ENCODE results near the gene ZNF432.
A peak's percentile ranks its signal among the peaks of the same experiment; 100 is the strongest.
"Not testable (repeated sequence)": the region's sequence is repeated elsewhere in the genome, so short reads cannot be mapped to it uniquely, and the experiment has no call there.

The ZNF432 gene

DNA sequence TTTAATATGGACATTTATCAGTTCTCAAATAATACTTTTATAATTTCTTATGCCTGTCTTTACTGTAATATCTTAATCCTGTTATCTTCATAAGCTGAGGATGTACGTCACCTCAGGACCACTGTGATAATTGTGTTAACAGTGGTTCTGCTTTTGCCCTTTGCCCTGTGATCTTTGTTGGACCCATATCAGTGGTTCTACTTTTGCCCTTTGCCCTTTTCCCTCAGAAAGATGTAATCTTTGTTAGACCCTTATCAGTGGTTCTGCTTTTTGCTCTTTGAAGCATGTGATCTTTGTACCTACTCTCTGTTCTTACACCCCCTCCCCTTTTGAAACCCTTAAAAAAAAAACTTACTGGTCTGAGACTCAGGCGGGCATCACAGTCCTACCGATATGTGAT is 7.8 kb upstream of the ZNF432 start:
- H3K36me3 ChIP-seq (ENCODE audit: control insufficient read depth in 1 of 2, insufficient read depth in 2 of 2, low read length in 2 of 2); H3K4me1 ChIP-seq (ENCODE audit: control insufficient read depth in 1 of 2, insufficient read depth in 2 of 2, low read length in 2 of 2): not testable (repeated sequence)
- peaks cover 45 to 61% of the 10 kb centered on the region in 2 donors for H3K9me3 ChIP-seq (ENCODE audit: control insufficient read depth in 1 of 2, low read length in 2 of 2)

GRCh38 chr19:52051736-52052135 is 3.1 kb upstream of the ZNF432 start:
- not testable (repeated sequence) for H3K9ac ChIP-seq (ENCODE audit: low read depth in 1 of 2, low read length in 2 of 2); H3K27ac ChIP-seq (ENCODE audit: low read depth, low read length); H3K36me3 ChIP-seq (ENCODE audit: control insufficient read depth in 1 of 2, insufficient read depth in 2 of 2, low read length in 2 of 2); H3K4me1 ChIP-seq (ENCODE audit: control insufficient read depth in 1 of 2, insufficient read depth in 2 of 2, low read length in 2 of 2); H3K4me3 ChIP-seq (ENCODE audit: low read depth in 1 of 2, low read length in 2 of 2); H3K27me3 ChIP-seq (ENCODE audit: control insufficient read depth in 1 of 2, insufficient read depth in 2 of 2, low read length in 2 of 2)
- H3K9me3 ChIP-seq (ENCODE audit: control insufficient read depth in 1 of 2, low read length in 2 of 2): peaks cover 20 to 33% of the 10 kb centered on the region in 2 donors

More for the DNA sequence above, 7.8 kb upstream of the ZNF432 start:
- H3K27ac ChIP-seq (ENCODE audit: low read depth, low read length); H3K27me3 ChIP-seq (ENCODE audit: control insufficient read depth in 1 of 2, insufficient read depth in 2 of 2, low read length in 2 of 2); H3K9ac ChIP-seq (ENCODE audit: low read depth in 1 of 2, low read length in 2 of 2); H3K4me3 ChIP-seq (ENCODE audit: low read depth in 1 of 2, low read length in 2 of 2): not testable (repeated sequence)

GRCh38 chr19:52039169-52039568 is 9.5 kb downstream of the ZNF432 start:
- H3K4me1 ChIP-seq (ENCODE audit: control insufficient read depth in 1 of 2, insufficient read depth in 2 of 2, low read length in 2 of 2): no peaks in the 10 kb centered on the region
- peak overlapping the region in 1 of 2 donors; percentile 3 for H3K4me3 ChIP-seq (ENCODE audit: low read depth in 1 of 2, low read length in 2 of 2)
- H3K27me3 ChIP-seq (ENCODE audit: control insufficient read depth in 1 of 2, insufficient read depth in 2 of 2, low read length in 2 of 2): no peaks in the 10 kb centered on the region
- H3K9me3 ChIP-seq (ENCODE audit: control insufficient read depth in 1 of 2, low read length in 2 of 2): peaks cover 61 to 72% of the 10 kb centered on the region in 2 donors
- H3K27ac ChIP-seq (ENCODE audit: low read depth, low read length): no peak overlapping the region
- no peak overlapping the region for H3K9ac ChIP-seq (ENCODE audit: low read depth in 1 of 2, low read length in 2 of 2)
- peaks cover 68 to 85% of the 10 kb centered on the region in 2 donors for H3K36me3 ChIP-seq (ENCODE audit: control insufficient read depth in 1 of 2, insufficient read depth in 2 of 2, low read length in 2 of 2)

DNA sequence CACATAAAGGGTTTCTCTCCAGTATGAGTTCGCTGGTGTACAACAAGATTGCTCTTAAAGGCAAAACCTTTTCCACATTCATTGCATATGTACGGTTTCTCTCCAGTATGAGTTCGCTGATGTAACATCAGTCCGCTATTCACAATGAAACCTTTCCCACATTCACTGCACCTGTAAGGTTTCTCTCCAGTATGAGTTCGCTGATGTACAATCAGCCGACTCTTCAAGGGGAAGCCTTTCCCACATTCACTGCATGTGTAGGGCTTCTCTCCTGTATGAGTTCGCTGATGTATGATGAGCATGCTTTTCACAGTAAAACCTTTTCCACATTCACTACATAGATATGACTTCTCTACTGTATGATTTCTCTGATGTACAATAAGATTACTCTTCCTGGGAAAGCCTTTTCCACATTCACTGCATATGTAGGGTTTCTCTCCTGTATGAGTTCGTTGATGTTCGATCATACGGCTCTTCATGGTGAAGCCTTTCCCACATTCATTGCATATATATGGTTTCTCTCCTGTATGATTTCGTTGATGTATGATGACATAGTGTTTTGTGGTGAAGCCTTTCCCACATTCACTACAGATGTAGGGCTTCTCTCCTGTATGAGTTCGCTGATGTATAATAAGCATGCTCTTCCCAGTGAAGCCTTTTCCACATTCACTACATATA is 14.4 kb downstream of the ZNF432 start:
- Histone ChIP-seq H3K27me3 (ENCODE audit: control insufficient read depth in 1 of 2, insufficient read depth in 2 of 2, low read length in 2 of 2) (no peaks in the 10 kb centered on the region), H3K4me1 (ENCODE audit: control insufficient read depth in 1 of 2, insufficient read depth in 2 of 2, low read length in 2 of 2) (peaks cover 0 to under 1% of the 10 kb centered on the region in 2 donors), H3K9ac (ENCODE audit: low read depth in 1 of 2, low read length in 2 of 2) (no peak overlapping the region), H3K4me3 (ENCODE audit: low read depth in 1 of 2, low read length in 2 of 2) (peak overlapping the region; percentile 20 to 40), H3K36me3 (ENCODE audit: control insufficient read depth in 1 of 2, insufficient read depth in 2 of 2, low read length in 2 of 2) (peaks cover 55 to 58% of the 10 kb centered on the region in 2 donors), H3K9me3 (ENCODE audit: control insufficient read depth in 1 of 2, low read length in 2 of 2) (peaks cover 69 to 90% of the 10 kb centered on the region in 2 donors), H3K27ac (ENCODE audit: low read depth, low read length) (no peak overlapping the region)

GRCh38 chr19:52028780-52029123 is 19.9 kb downstream of the ZNF432 start:
- H3K27ac ChIP-seq (ENCODE audit: low read depth, low read length): peak overlapping the region; percentile 91
- H3K27me3 ChIP-seq (ENCODE audit: control insufficient read depth in 1 of 2, insufficient read depth in 2 of 2, low read length in 2 of 2): no peaks in the 10 kb centered on the region
- peaks cover 9 to 12% of the 10 kb centered on the region in 2 donors for H3K4me1 ChIP-seq (ENCODE audit: control insufficient read depth in 1 of 2, insufficient read depth in 2 of 2, low read length in 2 of 2)
- peaks cover 26% of the 10 kb centered on the region in 2 donors for H3K36me3 ChIP-seq (ENCODE audit: control insufficient read depth in 1 of 2, insufficient read depth in 2 of 2, low read length in 2 of 2)
- H3K9ac ChIP-seq (ENCODE audit: low read depth in 1 of 2, low read length in 2 of 2): peak overlapping the region; percentile 79 to 94
- peaks cover 38 to 68% of the 10 kb centered on the region in 2 donors for H3K9me3 ChIP-seq (ENCODE audit: control insufficient read depth in 1 of 2, low read length in 2 of 2)
- peak overlapping the region; percentile 80 to 97 for H3K4me3 ChIP-seq (ENCODE audit: low read depth in 1 of 2, low read length in 2 of 2)

- H3K9ac ChIP-seq (ENCODE audit: low read depth in 1 of 2, low read length in 2 of 2): peak within 1 kb of the TSS; percentile 79 to 94
- H3K9me3 ChIP-seq (ENCODE audit: control insufficient read depth in 1 of 2, low read length in 2 of 2): peaks cover 37 to 68% of the 10 kb centered on the region in 2 donors
Observed at GRCh38 chr19:52028027-52028779, 20.4 kb downstream of the ZNF432 start, which contains the start of gene ZNF614. TSS of gene ZNF614 (minus strand) at chr19:52028379. CDS start at chr19:52025745, 2,634 bp downstream.

GRCh38 chr19:52026255-52026990 is 22.2 kb downstream of the ZNF432 start:
- not testable (repeated sequence) for H3K27me3 ChIP-seq (ENCODE audit: control insufficient read depth in 1 of 2, insufficient read depth in 2 of 2, low read length in 2 of 2); H3K4me3 ChIP-seq (ENCODE audit: low read depth in 1 of 2, low read length in 2 of 2); H3K9ac ChIP-seq (ENCODE audit: low read depth in 1 of 2, low read length in 2 of 2); H3K27ac ChIP-seq (ENCODE audit: low read depth, low read length)
- peaks cover 29 to 41% of the 10 kb centered on the region in 2 donors for H3K36me3 ChIP-seq (ENCODE audit: control insufficient read depth in 1 of 2, insufficient read depth in 2 of 2, low read length in 2 of 2)
- H3K9me3 ChIP-seq (ENCODE audit: control insufficient read depth in 1 of 2, low read length in 2 of 2): peaks cover 35 to 62% of the 10 kb centered on the region in 2 donors
- peaks cover 9 to 12% of the 10 kb centered on the region in 2 donors for H3K4me1 ChIP-seq (ENCODE audit: control insufficient read depth in 1 of 2, insufficient read depth in 2 of 2, low read length in 2 of 2)

More at GRCh38 chr19:52028027-52028779, 20.4 kb downstream of the ZNF432 start, which contains the start of gene ZNF614:
- H3K4me3 ChIP-seq (ENCODE audit: low read depth in 1 of 2, low read length in 2 of 2): peak within 1 kb of the TSS; percentile 80 to 97
- H3K27ac ChIP-seq (ENCODE audit: low read depth, low read length): peak within 1 kb of the TSS; percentile 91
- no peaks in the 10 kb centered on the region for H3K27me3 ChIP-seq (ENCODE audit: control insufficient read depth in 1 of 2, insufficient read depth in 2 of 2, low read length in 2 of 2)
- peaks cover 9 to 12% of the 10 kb centered on the region in 2 donors for H3K4me1 ChIP-seq (ENCODE audit: control insufficient read depth in 1 of 2, insufficient read depth in 2 of 2, low read length in 2 of 2)
- peaks cover 26 to 30% of the 10 kb centered on the region in 2 donors for H3K36me3 ChIP-seq (ENCODE audit: control insufficient read depth in 1 of 2, insufficient read depth in 2 of 2, low read length in 2 of 2)

DNA sequence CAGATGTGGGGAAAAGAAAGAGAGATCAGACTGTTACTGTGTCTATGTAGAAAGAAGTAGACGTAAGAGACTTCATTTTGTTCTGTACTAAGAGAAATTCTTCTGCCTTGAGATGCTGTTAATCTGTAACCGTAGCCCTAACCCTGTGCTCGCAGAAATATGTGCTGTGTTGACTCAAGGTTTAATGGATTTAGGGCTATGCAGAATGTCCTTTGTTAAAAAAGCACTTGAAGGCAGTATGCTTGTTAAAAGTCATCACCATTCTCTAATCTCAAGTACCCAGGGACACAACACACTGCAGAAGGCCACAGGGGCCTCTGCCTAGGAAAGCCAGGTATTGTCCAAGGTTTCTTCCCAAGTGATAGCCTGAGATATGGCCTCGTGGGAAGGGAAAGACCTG is 24.2 kb downstream of the ZNF432 start:
- Histone ChIP-seq H3K36me3 (ENCODE audit: control insufficient read depth in 1 of 2, insufficient read depth in 2 of 2, low read length in 2 of 2) (peaks cover 45 to 60% of the 10 kb centered on the region in 2 donors), H3K9me3 (ENCODE audit: control insufficient read depth in 1 of 2, low read length in 2 of 2) (peaks cover 45 to 66% of the 10 kb centered on the region in 2 donors), H3K4me1 (ENCODE audit: control insufficient read depth in 1 of 2, insufficient read depth in 2 of 2, low read length in 2 of 2) (peaks cover 9 to 12% of the 10 kb centered on the region in 2 donors)
- H3K27ac ChIP-seq (ENCODE audit: low read depth, low read length); H3K4me3 ChIP-seq (ENCODE audit: low read depth in 1 of 2, low read length in 2 of 2); H3K9ac ChIP-seq (ENCODE audit: low read depth in 1 of 2, low read length in 2 of 2); H3K27me3 ChIP-seq (ENCODE audit: control insufficient read depth in 1 of 2, insufficient read depth in 2 of 2, low read length in 2 of 2): not testable (repeated sequence)

GRCh38 chr19:52022193-52022592 is 26.4 kb downstream of the ZNF432 start:
- Histone ChIP-seq H3K9ac (ENCODE audit: low read depth in 1 of 2, low read length in 2 of 2) (no peak overlapping the region), H3K36me3 (ENCODE audit: control insufficient read depth in 1 of 2, insufficient read depth in 2 of 2, low read length in 2 of 2) (peaks cover 61 to 83% of the 10 kb centered on the region in 2 donors), H3K4me3 (ENCODE audit: low read depth in 1 of 2, low read length in 2 of 2) (no peak overlapping the region), H3K27me3 (ENCODE audit: control insufficient read depth in 1 of 2, insufficient read depth in 2 of 2, low read length in 2 of 2) (no peaks in the 10 kb centered on the region), H3K4me1 (ENCODE audit: control insufficient read depth in 1 of 2, insufficient read depth in 2 of 2, low read length in 2 of 2) (peaks cover under 1 to 3% of the 10 kb centered on the region in 2 donors), H3K9me3 (ENCODE audit: control insufficient read depth in 1 of 2, low read length in 2 of 2) (peaks cover 55 to 82% of the 10 kb centered on the region in 2 donors), H3K27ac (ENCODE audit: low read depth, low read length) (no peak overlapping the region)

Measured in duodenal mucosa (tissue), 2 donors.